GM18870 (cell line): ENCODE data around the gene IQCH.
"Not testable (repeated sequence)": the region's sequence is repeated elsewhere in the genome, so short reads cannot be mapped to it uniquely, and the experiment has no call there.

Experiments
- ATAC-seq: cut with Tn5 transposase; IDR thresholded peaks from one replicate; pipeline ENCODE4 v1.9.1; 2021; ENCODE audit warnings: moderate library complexity; ENCODE audit not compliant: unreplicated experiment

The IQCH gene

DNA sequence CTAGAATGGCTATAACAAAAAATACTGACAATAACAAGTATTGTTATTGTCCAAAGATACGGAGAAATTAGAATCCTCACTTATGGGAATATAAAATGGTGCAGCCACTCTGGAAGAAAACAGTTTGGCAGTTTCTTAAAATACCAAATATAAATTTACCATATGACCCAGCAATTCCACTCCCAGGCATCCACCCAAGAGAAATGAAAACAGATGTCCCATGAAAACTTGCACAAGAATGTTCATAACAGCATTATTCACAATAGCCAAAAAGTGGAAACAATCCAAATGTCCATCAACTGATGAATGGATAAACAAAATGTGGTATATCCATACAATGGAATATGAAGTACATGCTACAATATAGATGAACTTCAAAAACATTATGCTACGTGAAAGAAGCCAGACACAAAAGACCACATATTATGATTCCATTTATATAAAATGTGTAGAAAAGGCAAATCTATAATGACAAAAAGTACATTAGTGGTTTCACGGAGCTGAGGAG is 9.6 kb upstream of the IQCH start:
- no peak for ATAC-seq

DNA sequence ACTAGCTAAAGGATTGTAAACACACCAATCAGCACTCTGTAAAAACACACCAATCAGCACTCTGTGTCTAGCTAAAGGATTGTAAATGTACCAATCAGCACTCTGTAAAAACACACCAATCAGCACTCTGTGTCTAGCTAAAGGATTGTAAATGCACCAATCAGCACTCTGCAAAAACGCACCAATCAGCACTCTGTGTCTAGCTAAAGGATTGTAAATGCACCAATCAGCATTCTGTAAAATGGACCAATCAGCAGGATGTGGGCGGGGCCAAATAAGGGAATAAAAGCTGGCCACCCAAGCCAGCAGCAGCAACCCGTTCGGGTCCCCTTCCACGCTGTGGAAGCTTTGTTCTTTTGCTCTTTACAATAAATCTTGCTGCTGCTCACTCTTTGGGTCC is 8.0 kb upstream of the IQCH start:
- not testable (repeated sequence) for ATAC-seq

DNA sequence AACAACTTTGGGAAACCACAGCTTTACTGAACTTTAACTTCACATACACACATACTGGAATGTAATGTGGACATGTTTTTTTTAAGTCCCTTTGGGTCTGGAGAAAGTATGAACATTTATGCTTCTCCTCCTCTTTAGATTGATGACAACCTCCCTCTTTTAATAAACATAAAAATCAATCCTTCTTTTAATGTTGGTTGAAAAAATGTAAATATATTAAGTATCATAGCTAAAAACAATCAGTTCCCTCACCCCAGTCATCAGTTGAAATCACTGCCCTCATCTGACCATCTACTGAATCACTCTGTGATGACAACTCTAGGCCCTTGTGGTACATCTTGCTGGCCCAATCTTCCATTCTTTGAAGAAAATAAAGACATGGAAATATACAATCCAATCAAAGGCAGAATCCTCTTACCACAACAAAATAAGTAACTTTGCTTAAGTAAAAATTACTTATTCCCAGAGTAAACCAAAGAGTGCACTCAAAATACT is 6.5 kb upstream of the IQCH start:
- ATAC-seq: no peak

DNA sequence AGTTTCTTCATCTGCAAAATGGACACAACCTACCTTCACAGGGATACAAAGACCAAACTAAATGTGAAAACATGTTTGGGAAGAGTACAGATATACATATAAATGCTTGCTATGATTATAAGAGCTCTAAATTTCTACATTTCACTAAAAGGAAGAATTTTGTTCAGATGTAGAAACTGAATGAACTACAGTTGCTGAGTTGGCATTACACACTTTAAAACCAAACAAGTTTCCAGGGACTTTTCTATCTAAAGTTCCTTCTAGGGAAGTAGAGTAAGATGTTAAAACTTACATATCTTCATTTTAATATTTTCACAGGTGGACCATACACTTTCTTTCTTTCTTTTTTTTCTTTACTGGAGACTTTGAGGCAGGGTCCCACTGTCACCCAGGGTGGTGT is 4.8 kb upstream of the IQCH start:
- no peak for ATAC-seq

DNA sequence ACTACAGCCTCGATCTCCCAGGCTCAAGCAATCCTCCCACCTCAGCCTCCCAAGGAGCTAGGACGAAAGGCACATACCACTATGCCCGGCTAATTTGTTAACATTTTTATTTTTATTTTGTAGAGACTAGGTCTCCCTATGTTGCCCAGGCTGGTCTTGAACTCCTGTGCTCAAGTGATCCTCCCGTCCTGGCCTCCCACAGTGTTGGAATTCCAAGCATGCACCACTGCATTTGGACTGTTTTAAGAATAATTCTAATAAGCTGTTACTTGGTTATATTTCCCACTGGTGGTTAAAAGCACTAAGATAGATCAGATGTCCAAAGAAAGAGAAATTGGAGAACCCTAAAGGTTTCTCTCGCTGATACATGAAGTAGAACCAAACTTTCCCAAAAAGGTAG is 3.3 kb upstream of the IQCH start:
- ATAC-seq: no peak

DNA sequence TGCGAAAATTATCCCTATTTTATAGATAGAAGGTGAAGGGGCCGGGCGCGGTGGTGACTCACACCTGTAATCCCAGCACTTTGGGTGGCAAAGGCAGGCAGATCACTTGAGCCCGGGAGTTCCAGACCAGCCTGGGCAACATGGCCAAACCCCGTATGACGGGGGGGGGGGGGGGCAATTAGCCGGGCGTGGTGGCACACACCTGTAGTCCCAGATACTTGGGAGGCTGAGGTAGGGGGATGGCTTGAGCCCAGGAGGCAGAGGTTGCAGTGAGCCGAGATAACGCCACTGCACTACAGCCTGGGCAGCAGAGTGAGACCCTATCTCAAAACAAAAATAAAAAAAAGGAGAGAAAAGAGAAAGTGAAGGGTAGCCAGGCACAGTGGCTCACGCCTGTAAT is 1.5 kb upstream of the IQCH start:
- no peak for ATAC-seq

DNA sequence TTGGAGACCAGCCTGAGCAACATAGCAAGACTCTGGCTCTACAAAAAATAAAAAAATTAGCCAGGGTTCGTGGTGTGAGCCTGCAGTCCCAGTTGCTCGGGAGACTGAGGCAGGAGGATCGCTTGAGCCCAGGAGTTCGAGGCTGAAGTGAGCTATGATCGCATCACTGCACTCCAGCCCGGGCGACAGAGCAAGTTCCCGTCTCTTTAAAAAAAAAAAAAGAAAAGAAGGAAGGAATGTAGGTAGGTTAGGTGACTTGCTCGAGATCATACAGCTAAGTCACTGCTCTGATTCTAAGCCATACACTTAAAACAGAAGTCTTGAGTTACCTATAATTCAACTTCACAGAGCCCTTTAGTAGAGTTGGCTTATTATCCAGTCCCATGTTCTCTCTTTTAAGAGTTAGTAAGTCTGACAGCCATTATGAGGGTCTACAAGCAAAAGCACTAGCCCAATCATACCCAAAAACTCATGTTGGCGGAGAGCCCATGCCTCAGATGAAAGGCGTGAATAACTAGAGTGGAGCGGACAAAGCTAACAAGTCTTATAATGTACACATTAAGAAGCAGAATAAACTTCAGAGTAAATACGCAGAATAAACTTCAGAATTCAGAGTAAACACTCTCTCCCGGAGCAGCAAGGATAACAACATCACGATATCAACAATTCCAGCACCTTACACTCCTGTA is 893 bp upstream of the IQCH start:
- ATAC-seq: no peak

DNA sequence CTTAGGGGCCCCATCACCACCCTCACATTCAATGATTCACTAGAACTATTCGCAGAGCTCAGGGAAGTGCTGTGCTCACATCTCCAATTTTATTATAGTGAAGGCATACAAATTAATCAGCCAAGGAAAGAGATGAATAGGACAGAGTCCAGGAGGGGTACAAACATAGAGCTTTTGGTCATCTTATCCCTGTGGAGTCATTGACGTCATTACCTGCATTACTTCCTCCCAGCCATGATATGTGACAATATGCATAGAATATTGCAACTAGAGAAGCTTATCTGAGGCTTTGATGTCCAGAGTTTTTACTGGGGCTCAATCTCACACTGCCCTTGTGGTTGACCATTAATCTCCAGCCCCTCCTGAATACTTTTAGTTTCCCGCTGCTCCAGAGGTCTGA is 1.5 kb downstream of the IQCH start:
- no peak for ATAC-seq

DNA sequence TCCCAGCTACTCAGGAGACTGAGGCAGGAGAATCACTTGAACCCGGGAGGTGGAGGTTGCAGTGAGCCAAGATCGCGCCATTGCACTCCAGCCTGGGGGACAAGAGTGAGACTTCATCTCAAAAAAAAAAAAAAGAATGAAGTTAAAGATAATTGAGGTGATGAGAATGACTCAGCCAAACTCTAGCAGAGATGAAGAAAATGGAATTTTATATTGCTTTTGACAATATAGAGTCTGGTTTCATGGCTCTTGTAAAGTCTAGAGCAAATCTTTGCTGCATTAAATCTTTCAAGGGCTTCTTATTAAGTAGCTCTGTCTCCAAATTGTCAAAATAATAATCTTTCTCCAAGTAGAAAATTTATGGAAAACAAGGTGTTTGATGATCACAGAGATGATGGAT is 3.8 kb downstream of the IQCH start:
- ATAC-seq: not testable (repeated sequence)

DNA sequence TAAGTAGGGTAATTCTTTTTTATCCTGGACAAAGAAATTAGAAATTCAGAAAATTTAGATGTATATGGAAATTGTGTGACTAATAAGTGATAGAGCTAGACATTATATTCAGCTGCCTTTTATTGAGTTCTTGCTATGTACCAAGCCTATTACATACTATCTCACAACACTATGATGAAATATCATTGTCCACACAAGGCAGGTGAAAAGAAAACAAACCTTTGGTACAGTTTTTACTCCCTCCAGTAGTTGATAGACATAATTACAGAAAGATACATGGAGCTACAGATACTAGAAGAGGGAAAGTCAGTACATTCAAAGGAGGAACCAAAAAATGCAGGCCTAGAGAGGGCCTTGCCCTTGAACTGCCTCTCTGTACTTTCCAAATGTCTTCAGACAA is 4.8 kb downstream of the IQCH start:
- no peak for ATAC-seq

DNA sequence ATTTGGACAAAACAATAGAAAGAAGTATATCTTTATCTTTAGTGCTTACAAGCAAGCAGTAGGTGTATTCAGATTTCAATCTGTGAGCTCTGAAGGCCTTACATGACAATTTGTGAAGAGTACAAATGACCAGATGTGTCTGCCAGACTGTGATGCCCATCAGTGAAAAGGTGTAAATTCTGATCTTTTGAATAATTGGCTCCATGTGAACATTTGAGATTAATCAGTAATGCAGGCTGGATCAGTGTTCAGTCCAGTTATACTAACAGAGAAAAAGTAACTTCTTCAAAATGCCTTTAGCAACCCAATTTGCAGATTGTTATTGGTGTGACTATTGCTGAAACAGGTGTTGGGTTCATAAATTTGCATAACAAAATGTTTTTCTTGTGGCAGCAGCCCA is 5.2 kb downstream of the IQCH start:
- ATAC-seq: no peak

DNA sequence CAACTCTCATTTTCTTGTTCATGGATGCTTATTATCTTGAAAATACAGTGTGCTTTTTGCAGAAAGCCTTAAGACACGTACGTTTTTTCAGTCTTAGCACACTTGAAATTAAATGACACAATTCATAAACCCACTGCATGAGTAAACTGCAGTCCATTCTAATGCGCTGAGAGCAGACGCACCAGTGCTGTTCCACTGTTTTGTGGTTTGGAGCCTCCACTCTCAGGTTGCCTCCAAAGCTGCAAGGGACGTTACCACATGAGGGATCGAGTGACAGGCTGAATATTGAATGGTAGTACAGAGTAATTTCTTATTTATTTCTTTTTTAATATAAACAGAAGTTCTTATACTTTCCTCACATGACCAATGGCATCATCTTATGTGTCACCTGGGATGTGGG is 12.3 kb downstream of the IQCH start:
- ATAC-seq: no peak

DNA sequence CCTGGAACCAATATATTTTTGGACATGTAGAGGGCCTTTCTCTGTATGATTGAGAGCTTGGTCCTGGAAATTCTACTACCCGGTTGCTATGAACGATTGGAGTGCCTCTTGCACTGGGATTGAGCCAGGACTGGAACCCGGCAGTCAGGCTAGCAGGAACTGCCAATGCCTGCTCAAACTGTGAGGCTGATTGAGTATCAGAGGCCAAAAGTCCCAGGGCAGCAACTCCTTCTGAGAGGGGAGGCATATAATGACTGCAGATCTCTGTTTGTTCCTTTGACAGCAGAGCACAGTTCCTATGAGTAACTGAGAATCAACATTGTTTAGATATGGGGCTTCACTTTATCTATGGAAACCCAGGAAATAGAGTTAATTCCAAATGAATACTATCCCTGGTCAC is 12.9 kb downstream of the IQCH start:
- no peak for ATAC-seq

DNA sequence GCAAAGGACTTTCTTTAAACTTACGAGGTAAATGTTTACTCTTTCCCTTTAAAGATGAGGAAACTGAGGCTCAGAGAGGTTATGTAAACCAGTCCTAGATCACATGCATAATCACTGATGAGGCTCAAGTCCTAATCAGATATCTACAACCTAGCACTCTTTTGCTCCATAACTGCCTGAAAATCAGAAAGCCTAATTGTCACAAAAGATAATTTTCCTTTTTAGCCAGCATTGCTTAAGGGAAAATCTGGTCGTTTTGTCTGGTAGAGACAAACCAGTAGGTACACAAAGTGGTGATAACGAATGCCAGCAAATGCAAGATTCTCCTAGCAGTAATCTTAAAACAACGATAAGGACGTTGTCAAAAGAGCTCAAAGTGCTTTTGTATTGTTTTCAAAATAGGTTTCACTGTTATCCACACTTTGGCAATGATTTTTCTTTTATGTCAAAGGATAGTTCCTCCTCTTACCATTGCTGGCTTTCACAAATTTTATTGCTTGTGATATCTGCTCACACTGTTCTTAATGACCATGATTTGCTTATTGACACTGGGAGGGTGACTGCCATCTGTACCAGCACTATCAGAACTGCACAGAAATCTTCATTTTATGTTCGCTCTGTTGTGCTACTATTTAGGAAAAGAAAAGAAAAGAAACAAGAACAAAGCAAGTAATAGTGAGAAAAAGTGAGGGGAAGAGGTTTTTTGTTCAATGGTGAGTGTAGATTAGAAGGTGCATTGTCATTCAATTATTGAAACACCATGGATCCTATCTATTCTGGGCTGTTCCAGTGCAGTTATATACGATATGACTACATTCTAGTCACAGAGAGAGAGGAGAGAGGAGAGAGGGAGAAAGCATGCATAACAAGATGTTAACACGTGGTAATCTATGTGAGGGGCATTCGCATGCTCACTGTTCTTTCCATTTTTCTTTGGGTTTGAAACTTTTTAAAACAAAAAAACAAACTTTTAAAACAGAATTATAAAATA is 13.7 kb downstream of the IQCH start:
- no peak for ATAC-seq

DNA sequence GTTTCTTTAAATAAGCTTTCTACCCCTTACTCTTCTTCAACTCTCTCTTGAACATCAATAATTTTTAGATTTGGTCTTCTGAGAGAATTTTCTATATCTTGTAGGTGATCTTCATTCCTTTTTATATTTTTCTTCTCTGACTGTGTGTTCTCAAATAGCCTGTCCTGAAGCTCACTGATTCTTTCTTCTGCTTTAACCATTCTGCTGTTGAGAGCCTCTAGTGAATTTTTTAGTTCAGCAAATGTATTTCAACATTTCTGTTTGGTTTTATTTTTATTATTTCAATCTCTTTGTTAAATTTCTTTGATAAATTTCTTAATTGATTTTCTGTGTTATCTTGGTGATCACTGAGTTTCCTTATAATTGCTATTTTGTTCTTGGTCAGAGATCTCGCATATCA is 19.6 kb downstream of the IQCH start:
- ATAC-seq: no peak

DNA sequence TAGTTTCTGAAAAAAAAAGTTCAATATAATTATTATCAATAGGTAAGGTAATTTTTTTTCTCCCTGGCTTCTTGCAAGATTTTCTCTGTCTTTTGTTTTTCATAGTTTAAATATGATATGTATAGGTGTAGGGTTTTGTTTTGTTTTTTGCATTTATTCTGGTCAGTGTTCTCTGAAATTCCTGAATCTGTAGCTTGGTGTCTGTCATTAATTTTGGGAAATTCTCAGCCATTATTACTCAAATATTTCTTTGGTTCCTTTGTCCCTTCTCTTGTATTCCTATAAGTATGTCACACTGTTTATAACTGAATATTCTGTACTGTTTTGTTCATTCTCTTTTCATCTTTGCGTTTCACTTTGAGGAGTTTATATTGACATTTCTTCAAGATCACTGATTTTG is 22.1 kb downstream of the IQCH start:
- ATAC-seq: no peak

DNA sequence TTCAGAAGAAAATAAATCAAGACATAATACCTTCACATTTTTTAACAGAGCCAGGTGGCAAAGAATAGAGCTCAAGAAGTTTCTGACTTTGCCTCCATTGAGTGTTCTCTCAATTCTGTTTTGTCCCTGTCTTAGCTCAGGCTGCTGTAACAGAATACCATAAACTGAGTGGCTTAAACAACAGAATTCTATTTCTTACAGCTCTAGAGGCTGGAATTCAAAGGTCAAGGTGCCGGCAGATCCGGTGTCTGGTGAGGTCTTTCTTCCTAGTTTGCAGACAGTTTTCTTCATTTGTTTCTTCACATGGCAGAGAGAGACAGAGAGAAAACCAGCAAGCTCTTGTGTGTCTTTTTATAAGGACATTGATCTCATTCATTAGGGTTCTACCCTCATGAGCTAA is 25.6 kb downstream of the IQCH start:
- ATAC-seq: no peak

DNA sequence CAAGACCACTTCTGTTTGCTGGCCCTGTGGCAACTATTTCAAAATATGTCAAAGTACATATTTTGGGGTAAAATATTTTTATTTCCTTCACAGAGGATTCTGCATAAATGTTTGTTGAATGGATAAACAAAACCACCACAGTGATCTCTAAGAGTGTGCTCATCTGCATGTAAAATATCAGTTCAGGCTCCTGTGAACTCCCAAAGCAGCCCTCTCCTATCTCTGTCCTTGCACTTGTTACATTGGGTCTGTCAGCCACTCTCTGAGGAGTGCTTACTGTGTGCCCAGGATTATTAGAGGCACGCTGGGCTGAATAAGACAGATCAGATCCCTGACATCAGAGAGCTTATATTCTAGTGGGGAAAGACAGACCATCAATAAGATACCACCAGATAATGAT is 27.1 kb downstream of the IQCH start:
- ATAC-seq: no peak

DNA sequence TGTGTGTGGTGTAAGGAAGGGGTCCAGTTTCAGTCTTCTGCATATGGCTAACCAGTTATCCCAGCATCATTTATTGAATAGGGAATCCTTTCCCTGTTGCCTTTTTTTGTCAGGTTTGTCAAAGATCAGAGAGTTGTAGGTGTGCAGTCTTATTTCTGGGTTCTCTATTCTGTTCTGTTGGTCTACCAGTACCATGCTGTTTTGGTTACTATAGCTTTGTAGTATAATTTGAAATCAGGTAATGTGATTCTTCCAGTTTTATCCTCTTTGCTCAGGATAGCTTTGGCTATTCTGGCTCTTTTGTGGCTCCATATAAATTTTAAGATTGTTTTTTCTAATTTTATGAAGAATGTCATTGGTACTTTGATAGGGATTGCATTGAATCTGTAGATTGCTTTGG is 31.0 kb downstream of the IQCH start:
- not testable (repeated sequence) for ATAC-seq

DNA sequence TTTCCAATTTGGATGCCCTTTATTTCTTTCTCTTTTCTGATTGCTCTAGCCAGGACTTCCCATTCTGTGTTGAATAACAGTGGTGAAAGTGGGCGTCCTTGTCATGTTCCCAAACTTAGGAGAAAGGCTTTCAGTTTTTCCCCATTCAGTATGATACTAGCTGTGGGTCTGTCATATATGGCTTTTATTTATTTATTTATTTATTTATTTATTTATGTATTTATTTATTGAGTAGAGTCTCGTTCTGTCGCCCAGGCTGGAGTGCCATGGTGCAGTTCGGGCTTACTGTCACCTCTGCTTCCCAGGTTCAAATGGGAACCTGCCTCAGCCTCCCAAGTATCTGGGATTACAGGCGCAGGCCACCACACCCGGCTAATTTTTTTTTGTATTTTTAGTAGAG is 31.8 kb downstream of the IQCH start:
- ATAC-seq: not testable (repeated sequence)

DNA sequence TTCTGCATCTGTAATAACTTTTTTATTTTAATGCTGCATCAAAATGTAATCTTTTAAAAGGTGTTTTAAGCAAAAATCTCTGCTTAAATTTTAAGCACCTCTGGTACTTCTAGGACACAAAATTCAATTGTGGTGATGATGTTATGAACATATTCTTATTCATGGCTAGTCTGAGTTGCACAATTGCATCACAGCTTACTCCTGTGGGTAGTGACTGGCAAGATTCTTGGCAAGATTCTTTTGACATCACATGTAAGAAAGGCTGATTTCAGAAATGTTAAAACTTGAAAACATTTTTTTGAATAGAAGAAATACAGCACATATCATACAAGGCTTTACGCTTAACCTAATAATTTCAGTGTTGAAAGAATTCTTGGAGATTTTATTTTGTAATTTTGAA is 35.7 kb downstream of the IQCH start:
- no peak for ATAC-seq

DNA sequence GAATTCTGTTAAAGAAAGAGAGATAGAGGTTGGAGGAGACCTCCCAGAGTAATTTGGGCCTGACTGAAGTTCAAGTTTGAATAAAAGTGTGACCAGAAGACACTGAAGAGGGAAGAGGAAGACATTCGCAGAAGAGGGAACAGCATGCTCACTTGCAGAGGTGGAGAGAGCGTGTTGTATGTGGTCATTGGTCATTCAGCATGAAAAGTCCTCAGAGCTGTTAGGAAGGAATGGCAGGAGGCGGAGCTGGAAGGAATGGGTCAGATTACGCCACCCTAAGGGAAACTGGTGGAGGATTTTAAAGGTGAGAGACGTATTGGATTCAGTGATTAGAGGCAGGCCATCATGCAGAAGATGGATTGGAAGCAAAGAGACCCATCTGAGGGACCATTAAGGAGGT is 41.6 kb downstream of the IQCH start:
- ATAC-seq: no peak
